HG02970 (cell line): ENCODE measurements around the gene ALKBH8.
"Not testable (repeated sequence)": the region's sequence is repeated elsewhere in the genome, so short reads cannot be mapped to it uniquely, and the experiment has no call there.

Source experiments
- ATAC-seq: cut with Tn5 transposase; IDR thresholded peaks from one replicate; pipeline ENCODE4 v1.9.1; 2021; ENCODE audit warnings: mild to moderate bottlenecking, moderate library complexity, moderate number of reproducible peaks; ENCODE audit not compliant: unreplicated experiment, low FRiP score

ALKBH8 gene

GRCh38 chr11:107565219-107565937, at the start of gene ALKBH8:
Gene ALKBH8, minus strand, starts transcription at chr11:107565735. Its CDS starts 4,842 bp downstream, at chr11:107560893.
- peak; percentile 69 for ATAC-seq

GRCh38 chr11:107612445-107612844, 46.9 kb upstream of the ALKBH8 start:
- ATAC-seq = no peak

DNA sequence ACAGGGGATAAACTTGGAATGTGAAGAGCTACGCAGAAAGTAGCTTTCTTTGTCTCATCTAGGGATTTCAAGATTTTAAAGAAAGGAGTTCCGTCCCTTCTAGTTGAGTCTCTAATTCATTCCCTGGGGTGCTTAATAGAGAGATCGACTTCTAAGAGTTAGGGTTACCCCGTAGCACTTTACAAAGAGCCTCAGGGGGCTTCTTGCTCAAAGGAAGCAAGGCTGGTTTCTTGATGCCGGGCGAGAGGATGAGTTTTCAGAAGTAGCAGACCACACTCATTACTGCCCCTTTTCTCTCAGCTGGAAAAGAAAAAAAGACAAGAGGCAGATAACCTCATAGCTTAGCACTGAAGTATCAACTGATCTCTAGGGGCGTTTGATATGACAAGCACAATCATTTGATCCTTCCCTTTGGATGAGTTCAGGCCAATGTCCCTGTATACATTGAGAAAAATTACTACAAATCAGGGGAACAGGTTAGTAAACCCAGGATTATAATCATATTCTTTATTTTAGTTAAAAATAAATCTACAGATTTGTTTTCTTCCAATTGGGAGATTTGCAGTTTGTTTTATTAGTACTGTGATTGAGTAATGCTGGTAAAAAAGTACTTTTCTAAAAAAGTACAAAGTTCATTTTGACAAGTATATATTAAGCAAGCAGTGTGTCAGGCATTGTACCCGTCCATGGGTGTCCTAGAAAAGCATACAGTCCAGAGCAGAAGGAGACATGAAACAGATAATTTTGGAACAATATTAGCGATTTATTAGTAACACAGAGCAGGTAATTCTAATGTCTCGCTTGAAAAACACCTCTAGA, 44.1 kb upstream of the ALKBH8 start:
- no peak for ATAC-seq

GRCh38 chr11:107608809-107609208, 43.3 kb upstream of the ALKBH8 start:
- no peak for ATAC-seq

GRCh38 chr11:107606141-107606540, 40.6 kb upstream of the ALKBH8 start:
- no peak for ATAC-seq

- no peak for ATAC-seq
These were observed 39.8 kb upstream of the ALKBH8 start for GRCh38 chr11:107605061-107606006.

GRCh38 chr11:107598225-107599139, 32.9 kb upstream of the ALKBH8 start:
- no peak for ATAC-seq

DNA sequence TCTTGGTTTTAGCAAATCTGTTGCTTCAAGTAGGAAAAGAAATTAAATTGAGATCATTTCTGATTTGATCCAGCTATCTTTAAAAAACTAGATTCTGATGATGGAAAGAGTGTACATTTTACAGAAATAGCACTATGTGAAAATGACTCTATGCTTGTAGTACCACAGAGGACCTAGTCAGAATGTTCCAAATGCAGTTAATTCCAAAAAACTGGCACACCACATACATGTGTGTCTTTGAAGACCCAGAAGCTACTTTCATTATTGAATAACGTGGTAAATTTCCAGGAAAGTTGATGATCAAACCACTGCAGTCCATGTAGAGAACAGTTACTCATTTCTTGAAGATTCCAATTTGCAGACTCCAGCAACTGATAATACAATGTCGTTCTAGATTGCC, 29.2 kb upstream of the ALKBH8 start:
- ATAC-seq = no peak

- no peak for ATAC-seq
These were observed 28.4 kb upstream of the ALKBH8 start for GRCh38 chr11:107593951-107594350.

DNA sequence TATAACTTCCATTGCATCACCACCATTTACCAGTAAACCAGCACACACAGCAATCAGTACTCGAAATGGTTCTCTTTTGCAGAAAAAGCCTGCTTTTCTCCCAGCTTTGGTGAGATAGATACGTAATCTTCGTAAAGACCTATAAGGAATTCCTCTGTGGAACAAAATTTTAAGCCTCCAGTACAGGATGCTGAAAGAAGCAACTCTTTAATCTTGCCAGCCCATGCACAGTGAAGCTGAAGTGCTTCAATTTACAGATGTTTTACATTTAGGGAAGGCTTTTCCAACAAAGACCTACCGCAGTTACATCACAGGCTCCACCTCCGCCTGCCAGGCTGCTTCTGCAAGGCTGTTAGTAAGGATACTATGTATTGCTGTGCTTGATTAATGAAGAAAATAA, 27.3 kb upstream of the ALKBH8 start:
- ATAC-seq = no peak

GRCh38 chr11:107592231-107592590, 26.7 kb upstream of the ALKBH8 start:
- no peak for ATAC-seq

DNA sequence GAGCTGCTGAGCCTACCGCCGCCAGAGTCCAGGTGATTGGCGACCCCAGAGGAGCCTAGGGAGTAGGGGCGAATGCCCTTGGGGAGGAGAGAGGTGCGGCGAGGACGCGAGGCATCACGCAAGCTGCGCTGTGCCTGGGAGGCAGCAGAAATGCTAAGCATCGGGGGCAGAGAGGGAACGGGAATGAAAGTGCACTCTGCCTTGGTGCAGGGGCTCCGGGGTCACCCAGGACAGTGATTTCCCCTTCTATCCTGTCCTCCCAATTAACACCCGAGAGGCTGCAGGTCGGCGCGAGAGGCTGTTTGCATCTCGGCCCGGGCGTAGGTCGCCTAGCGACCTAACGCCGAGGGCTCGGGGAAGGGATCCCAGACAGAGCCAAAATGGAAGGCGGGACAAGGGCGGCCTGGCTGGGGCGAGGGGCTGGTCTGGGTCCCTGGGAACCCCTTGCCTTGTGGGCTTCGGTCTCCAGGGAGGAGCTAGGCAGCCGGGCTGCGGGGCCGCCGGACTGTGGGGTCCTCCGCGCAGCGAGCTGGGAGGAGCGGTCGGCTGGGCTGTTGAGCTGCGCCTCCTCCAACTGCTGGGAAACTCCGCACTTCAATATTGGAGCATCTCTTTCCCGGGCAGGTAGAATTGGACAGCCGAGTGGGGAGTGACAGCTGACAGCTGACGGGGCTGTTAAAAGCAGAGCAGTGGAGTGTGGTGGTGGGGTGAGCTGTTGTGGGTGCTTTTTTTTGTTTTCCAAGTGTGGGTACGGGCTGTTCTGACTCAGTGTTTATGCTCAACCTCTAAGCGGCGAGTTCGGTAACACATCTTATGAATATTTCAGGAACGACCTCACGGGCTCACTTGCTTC, 26.1 kb upstream of the ALKBH8 start:
- ATAC-seq = no peak

GRCh38 chr11:107590460-107591377, 25.2 kb upstream of the ALKBH8 start, which contains the start of gene ELMOD1:
Gene ELMOD1, plus strand, starts transcription at chr11:107591147. Its CDS starts 27,043 bp downstream, at chr11:107618190.
- no peak for ATAC-seq

GRCh38 chr11:107587306-107587979, 21.9 kb upstream of the ALKBH8 start:
- ATAC-seq = no peak

DNA sequence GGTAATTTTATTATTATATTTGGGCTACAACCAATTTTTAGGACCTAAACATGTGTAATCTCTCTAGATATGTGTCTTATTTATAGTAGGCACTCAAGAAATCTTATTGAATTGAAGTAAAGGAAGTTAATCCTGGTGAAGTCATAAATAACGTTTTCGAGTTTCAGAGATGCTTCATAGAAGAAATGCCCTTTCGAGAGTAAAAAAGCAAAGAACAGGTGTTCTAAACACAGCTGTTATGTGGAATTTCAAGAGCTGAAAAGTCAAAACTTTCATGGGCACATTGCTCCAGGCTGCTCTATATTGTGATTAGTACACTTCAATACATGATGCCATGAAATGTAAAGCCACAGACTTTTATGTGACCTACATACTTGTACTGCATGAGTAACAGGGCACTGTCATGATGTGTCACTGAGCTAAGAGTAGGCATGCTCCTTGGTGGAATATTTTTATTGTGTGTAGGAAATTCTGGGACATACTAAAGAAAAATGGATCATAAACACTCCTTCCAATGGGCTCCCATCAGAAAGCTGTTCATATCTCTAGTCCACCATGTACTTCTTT, 18.2 kb upstream of the ALKBH8 start:
- no peak for ATAC-seq

DNA sequence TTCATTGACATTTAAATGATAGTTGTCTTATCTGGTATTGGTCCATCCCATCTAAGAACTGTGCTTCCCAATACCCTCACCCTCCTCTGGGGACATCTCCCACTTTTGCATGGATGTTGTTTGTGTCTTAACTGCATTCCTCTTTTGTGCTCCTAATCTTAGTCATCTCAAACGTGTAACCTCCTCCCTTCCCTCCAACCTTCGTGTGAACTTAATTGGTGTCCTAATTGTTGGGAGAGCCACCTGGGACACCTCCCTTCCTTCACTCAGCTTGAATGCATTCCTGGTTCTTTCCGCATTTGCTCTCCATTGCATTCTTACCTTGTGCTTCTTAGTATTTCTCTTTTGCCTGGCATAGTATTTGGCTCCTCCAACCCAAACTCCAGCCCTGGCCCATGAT, 15.6 kb upstream of the ALKBH8 start:
- no peak for ATAC-seq

DNA sequence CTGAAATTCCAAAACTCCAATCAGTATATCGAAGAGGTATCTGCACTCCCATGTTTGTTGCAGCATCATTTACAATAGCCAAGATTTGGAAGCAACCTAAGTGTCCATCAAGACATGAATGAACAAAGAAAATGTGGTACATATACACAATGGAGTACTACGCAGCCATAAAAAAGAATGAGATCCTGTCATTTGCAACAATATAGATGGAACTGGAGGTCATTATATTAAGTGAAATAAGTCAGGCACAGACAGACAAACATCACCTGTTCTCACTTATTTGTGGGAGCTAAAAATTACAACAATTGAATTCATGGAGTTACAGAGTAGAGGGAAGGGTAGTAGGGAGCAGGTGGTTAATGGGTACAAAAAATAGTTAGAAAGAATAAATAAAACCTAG, 13.6 kb upstream of the ALKBH8 start:
- not testable (repeated sequence) for ATAC-seq
